Urothelium cell line (cell line): ENCODE measurements around the gene SPATA2.
"Not testable (repeated sequence)": the region's sequence is repeated elsewhere in the genome, so short reads cannot be mapped to it uniquely, and the experiment has no call there.

Source experiments
- DNase-seq: peaks from one replicate; pipeline ENCODE4 v3.0.0; 2011; ENCODE audit warnings: low spot score, mixed read lengths
- FAIRE-seq: peaks from 2 replicates; lab custom pipeline; 2011; peaks lifted over from hg19 to GRCh38; lab: Jason Lieb, UNC

SPATA2 gene

GRCh38 chr20:49905415-49906091 lies 9.8 kb downstream of the SPATA2 start:
- DNase-seq, result no peak
- FAIRE-seq, result no peak

- FAIRE-seq (no peak), DNase-seq (no peak)
Measured at GRCh38 chr20:49904440-49905214, 10.7 kb downstream of the SPATA2 start.

GRCh38 chr20:49901588-49901987 lies 13.7 kb downstream of the SPATA2 start:
- FAIRE-seq, result no peak

GRCh38 chr20:49899541-49900383 lies 15.6 kb downstream of the SPATA2 start:
- no peak for FAIRE-seq
- DNase-seq, result no peak

More at GRCh38 chr20:49901588-49901987, 13.7 kb downstream of the SPATA2 start:
- DNase-seq, result no peak

- FAIRE-seq, result no peak
- DNase-seq, result no peak
Measured at GRCh38 chr20:49896204-49896603, 19.1 kb downstream of the SPATA2 start.

- DNase-seq, FAIRE-seq: not testable (repeated sequence)
Measured at GRCh38 chr20:49895474-49896093, 19.7 kb downstream of the SPATA2 start.

- DNase-seq (no peak), FAIRE-seq (no peak)
Measured at GRCh38 chr20:49894073-49894470, 21.3 kb downstream of the SPATA2 start.

- FAIRE-seq, result no peak
Measured at GRCh38 chr20:49893242-49894072, 21.9 kb downstream of the SPATA2 start.

GRCh38 chr20:49892817-49893216 lies 22.5 kb downstream of the SPATA2 start:
- DNase-seq (no peak), FAIRE-seq (no peak)

More at GRCh38 chr20:49893242-49894072, 21.9 kb downstream of the SPATA2 start:
- no peak for DNase-seq

- no peak for FAIRE-seq
- no peak for DNase-seq
Measured at GRCh38 chr20:49892260-49892659, 23.1 kb downstream of the SPATA2 start.

- FAIRE-seq, result peak; percentile 5
- DNase-seq, result no peak
Measured at GRCh38 chr20:49891476-49892110, 23.7 kb downstream of the SPATA2 start.

GRCh38 chr20:49890471-49891361 lies 24.6 kb downstream of the SPATA2 start:
- no peak for DNase-seq
- peak; percentile 37 for FAIRE-seq

- DNase-seq (no peak), FAIRE-seq (no peak)
Measured at GRCh38 chr20:49889935-49890333, 25.4 kb downstream of the SPATA2 start.

GRCh38 chr20:49889001-49889934 lies 26.1 kb downstream of the SPATA2 start:
- DNase-seq (no peak), FAIRE-seq (peak; percentile 17)

- FAIRE-seq, result peak; percentile 42
- DNase-seq, result peak; percentile 84
Measured at GRCh38 chr20:49888212-49889000, 26.9 kb downstream of the SPATA2 start.
